Neutrophil (primary cell): Measurements from ENCODE around the gene KIF26A.

Experiments
- H3K27ac ChIP-seq: fragments of 200-600 bp; sonication (generic); 2 replicates; pipeline ENCODE4 v1.5.1; 2016; ENCODE audit warnings: mild to moderate bottlenecking, moderate library complexity
- H3K27me3 ChIP-seq: fragments of 200-600 bp; sonication (generic); 2 replicates; pipeline ENCODE4 v1.6.0; 2016; ENCODE audit warnings: mild to moderate bottlenecking
- H3K36me3 ChIP-seq: fragments of 200-600 bp; sonication (generic); 2 replicates; pipeline ENCODE4 v1.5.1; 2017
- H3K4me1 ChIP-seq, 2 experiments: fragments of 200-600 bp in 1 of 2; sonication (generic) in 1 of 2; 1 replicate in 1 of 2; 2 replicates in 1 of 2; pipeline versions ENCODE4 v1.5.1 to v1.6.1; 2013 to 2016; ENCODE audit warnings: low read depth in 1 of 2, low read length in 1 of 2, mild to moderate bottlenecking in 1 of 2, moderate library complexity in 1 of 2; ENCODE audit not compliant: control insufficient read depth in 1 of 2, insufficient read depth in 1 of 2
- H3K4me3 ChIP-seq, 2 experiments: fragments of 200-600 bp in 1 of 2; sonication (generic) in 1 of 2; 1 replicate in 1 of 2; 2 replicates in 1 of 2; pipeline ENCODE4 v1.5.1; 2013 to 2016; ENCODE audit warnings: low read depth in 1 of 2, low read length in 1 of 2, mild to moderate bottlenecking in 1 of 2, moderate library complexity in 1 of 2
- H3K9me3 ChIP-seq: fragments of 200-600 bp; sonication (generic); 2 replicates; pipeline ENCODE4 v1.5.1; 2016
- CTCF ChIP-seq: fragments of 200-600 bp; sonication (generic); IDR thresholded peaks from 2 replicates; pipeline ENCODE4 v1.5.1; 2016; ENCODE audit warnings: antibody characterized with exemption

KIF26A gene

GRCh38 chr14:104226421-104227383 lies 88.3 kb downstream of the KIF26A start:
- Histone ChIP-seq H3K36me3 (no peaks in the 10 kb centered on the region), H3K9me3 (no peaks in the 10 kb centered on the region), H3K4me3 (no peak overlapping the region), H3K4me1 (no peaks in the 10 kb centered on the region), H3K27ac (no peak overlapping the region), H3K27me3 (peaks cover 31% of the 10 kb centered on the region)
- TF ChIP-seq CTCF: no peak

- Histone ChIP-seq H3K4me3 (no peak overlapping the region), H3K4me1 (no peaks in the 10 kb centered on the region), H3K27ac (no peak overlapping the region), H3K9me3 (no peaks in the 10 kb centered on the region), H3K36me3 (no peaks in the 10 kb centered on the region), H3K27me3 (peaks cover 22% of the 10 kb centered on the region)
- TF ChIP-seq CTCF: no peak
These were observed 89.4 kb downstream of the KIF26A start for GRCh38 chr14:104227806-104228205.

- H3K27ac ChIP-seq: no peak overlapping the region
- H3K9me3 ChIP-seq: no peaks in the 10 kb centered on the region
- no peaks in the 10 kb centered on the region for H3K4me1 ChIP-seq
- no peaks in the 10 kb centered on the region for H3K36me3 ChIP-seq
- TF ChIP-seq CTCF: no peak
- H3K27me3 ChIP-seq: peaks cover 18% of the 10 kb centered on the region
- H3K4me3 ChIP-seq: no peak overlapping the region
These were observed 89.8 kb downstream of the KIF26A start for GRCh38 chr14:104228221-104228620.

GRCh38 chr14:104228716-104229533 lies 90.5 kb downstream of the KIF26A start:
- TF ChIP-seq CTCF: no peak
- Histone ChIP-seq H3K36me3 (no peaks in the 10 kb centered on the region), H3K4me1 (no peaks in the 10 kb centered on the region), H3K4me3 (no peak overlapping the region), H3K9me3 (no peaks in the 10 kb centered on the region), H3K27me3 (peaks cover 11% of the 10 kb centered on the region), H3K27ac (no peak overlapping the region)

DNA sequence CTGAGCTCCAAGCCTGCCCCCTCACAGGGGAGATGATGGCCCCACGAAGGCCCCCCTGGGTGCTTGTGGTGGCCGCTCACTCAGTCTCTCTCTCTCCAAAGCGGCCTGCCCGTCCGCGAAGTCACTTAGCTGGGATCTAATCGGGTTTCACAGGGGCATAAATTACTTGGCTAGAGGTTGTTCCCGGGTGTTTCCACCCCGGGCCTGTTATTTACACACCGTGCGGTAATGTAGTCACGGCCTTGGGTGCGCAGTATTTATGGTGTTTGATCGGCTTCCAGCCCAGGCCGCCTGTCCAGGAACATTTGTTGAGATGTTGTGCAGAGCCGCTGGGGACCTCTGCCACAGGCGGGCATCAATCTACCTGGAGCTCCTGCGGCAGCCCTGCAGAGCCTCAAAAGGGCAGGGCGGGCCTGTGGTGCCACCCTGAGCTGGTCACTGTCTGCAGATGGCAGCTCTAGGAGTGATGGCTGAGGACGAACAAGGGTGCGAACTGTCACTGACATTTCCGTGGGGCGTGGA lies 91.2 kb downstream of the KIF26A start:
- TF ChIP-seq CTCF: no peak
- Histone ChIP-seq H3K27ac (no peak overlapping the region), H3K9me3 (no peaks in the 10 kb centered on the region), H3K27me3 (peaks cover 4% of the 10 kb centered on the region), H3K4me3 (no peak overlapping the region), H3K4me1 (no peaks in the 10 kb centered on the region), H3K36me3 (no peaks in the 10 kb centered on the region)
